H1 (cell line): Measurements from ENCODE around the gene CDC5L.

Experiments
- RFX5 ChIP-seq: IDR thresholded peaks from 2 replicates; pipeline ENCODE4 v1.6.1; 2011; ENCODE audit warnings: low read depth, low read length, improper control_type of control experiment, borderline replicate concordance
- TBP ChIP-seq: IDR thresholded peaks from 2 replicates; pipeline ENCODE4 v1.6.1; 2011; ENCODE audit warnings: low read depth, low read length, improper control_type of control experiment
- TF ChIP-seq, protein P1 (sequence below), 3 experiments: IDR thresholded peaks; 1 replicate in 2 of 3; 2 replicates in 1 of 3; pipeline versions ENCODE4 v1.5.1 to v1.6.1; 2011; ENCODE audit warnings: low read length in 3 of 3, mild to moderate bottlenecking in 3 of 3, inconsistent platforms in 2 of 3, low read depth in 1 of 3, moderate library complexity in 1 of 3; ENCODE audit not compliant: insufficient read depth in 1 of 3; ENCODE audit errors: control extremely low read depth in 1 of 3

DNA sequence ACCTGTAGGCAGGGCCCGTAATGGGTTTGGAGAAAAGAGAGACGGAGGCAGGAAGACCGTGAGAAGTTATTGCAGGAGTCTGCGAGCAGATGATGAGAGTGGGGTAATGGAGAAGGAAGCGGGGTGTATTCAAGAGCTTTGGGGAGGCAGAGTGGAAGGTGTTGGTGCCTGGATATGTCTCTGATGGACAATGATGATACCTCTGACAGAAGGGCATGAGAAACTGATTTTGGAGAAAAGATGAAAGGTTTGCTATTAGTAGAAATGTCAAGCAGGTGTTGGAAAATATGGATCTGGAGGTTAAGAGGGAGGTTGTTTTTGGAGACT, 69.4 kb downstream of the CDC5L start:
- TF ChIP-seq, protein P1, sequence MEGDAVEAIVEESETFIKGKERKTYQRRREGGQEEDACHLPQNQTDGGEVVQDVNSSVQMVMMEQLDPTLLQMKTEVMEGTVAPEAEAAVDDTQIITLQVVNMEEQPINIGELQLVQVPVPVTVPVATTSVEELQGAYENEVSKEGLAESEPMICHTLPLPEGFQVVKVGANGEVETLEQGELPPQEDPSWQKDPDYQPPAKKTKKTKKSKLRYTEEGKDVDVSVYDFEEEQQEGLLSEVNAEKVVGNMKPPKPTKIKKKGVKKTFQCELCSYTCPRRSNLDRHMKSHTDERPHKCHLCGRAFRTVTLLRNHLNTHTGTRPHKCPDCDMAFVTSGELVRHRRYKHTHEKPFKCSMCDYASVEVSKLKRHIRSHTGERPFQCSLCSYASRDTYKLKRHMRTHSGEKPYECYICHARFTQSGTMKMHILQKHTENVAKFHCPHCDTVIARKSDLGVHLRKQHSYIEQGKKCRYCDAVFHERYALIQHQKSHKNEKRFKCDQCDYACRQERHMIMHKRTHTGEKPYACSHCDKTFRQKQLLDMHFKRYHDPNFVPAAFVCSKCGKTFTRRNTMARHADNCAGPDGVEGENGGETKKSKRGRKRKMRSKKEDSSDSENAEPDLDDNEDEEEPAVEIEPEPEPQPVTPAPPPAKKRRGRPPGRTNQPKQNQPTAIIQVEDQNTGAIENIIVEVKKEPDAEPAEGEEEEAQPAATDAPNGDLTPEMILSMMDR (IDR thresholded peaks at IDR 0.05; ENCODE audit: control extremely low read depth in 1 of 3, insufficient read depth in 1 of 3, low read depth in 1 of 3, low read length in 3 of 3): no peak
- TF ChIP-seq RFX5 (no peak), TBP (no peak)
